Prostate gland (tissue), 2 donors: ENCODE measurements around the gene ZNRF3. TPM values are rescaled to one million over a fixed set of nuclear protein-coding genes. Genes with fewer than 3 reads are reported as not detected.

Source experiments
- DNase-seq: peaks from one replicate; pipeline ENCODE4 v3.0.0-alpha.2; 2019; ENCODE audit warnings: low spot score
- H3K27ac ChIP-seq, 2 donors: fragments of 200-600 bp; sonication (generic); 2 replicates each; pipeline ENCODE4 v1.5.1; 2017 to 2019
- H3K27me3 ChIP-seq: fragments of 200-600 bp; sonication (generic); replicated peaks from 2 replicates; pipeline ENCODE4 v1.5.1; 2019; ENCODE audit not compliant: insufficient read depth
- H3K36me3 ChIP-seq, 2 donors: fragments of 200-600 bp; sonication (generic); 1 replicate in 1 of 2; 2 replicates in 1 of 2; pipeline versions ENCODE4 v1.5.1 to v1.8.1; 2017 to 2019
- H3K4me1 ChIP-seq: fragments of 200-600 bp; sonication (generic); replicated peaks from 2 replicates; pipeline ENCODE4 v1.5.1; 2019
- H3K4me3 ChIP-seq, 2 donors: fragments of 200-600 bp; sonication (generic); 2 replicates each; pipeline ENCODE4 v1.5.1; 2017 to 2019
- H3K9me3 ChIP-seq: fragments of 200-600 bp; sonication (generic); 2 replicates; pipeline ENCODE4 v1.5.1; 2017
- CTCF ChIP-seq, 4 experiments: fragments of 200-600 bp in 2 of 4; fragments of 450-650 bp in 2 of 4; sonication (generic) in 2 of 4; IDR thresholded peaks; 1 replicate in 3 of 4; 2 replicates in 1 of 4; pipeline ENCODE4 v1.5.1; 2016 to 2019; ENCODE audit warnings: antibody characterized with exemption in 4 of 4, mild to moderate bottlenecking in 2 of 4, moderate library complexity in 2 of 4
- POLR2A ChIP-seq: fragments of 450-650 bp; IDR thresholded peaks from one replicate; pipeline ENCODE4 v1.6.1; 2016; ENCODE audit warnings: antibody characterized with exemption, mild to moderate bottlenecking
- POLR2AphosphoS5 ChIP-seq: sonication (generic); formaldehyde crosslinking; IDR thresholded peaks from one replicate; pipeline ENCODE4 v1.6.1; 2017; ENCODE audit warnings: antibody characterized with exemption
- whole genome bisulfite sequencing: methylation state at CpG from one replicate; pipeline ENCODE4 v1.1.5; 2018; 5-methylcytosine and 5-hydroxymethylcytosine counted together
- intact Hi-C: fragments of 100-400 bp; cut with DNase I; formaldehyde crosslinking; loops from one replicate; pipeline ENCODE4 v1.14.2; 2022
- total RNA-seq, 2 donors: library from RNA; depleted of rRNA; stranded (reverse); fragments of >200 nt; gene quantifications; one replicate each; pipeline ENCODE4 v1.1.0, GENCODE V29; 2016

The ZNRF3 gene
- total RNA-seq, 2 donors from 2014 or later = 38.5 to 46.1 TPM

GRCh38 chr22:28950617-28951411 is 67.4 kb downstream of the ZNRF3 start:
- intact Hi-C loops = loop anchor here (5.0 kb wide), 1 partner anchor 39 kb away; no protein-coding TSS in a partner anchor
- 56% methylated on average over 7 of the region's 7 CpGs for WGBS
- Histone ChIP-seq H3K4me1 (peaks cover 4% of the 10 kb centered on the region), H3K9me3 (no peaks in the 10 kb centered on the region), H3K27ac (peak overlapping the region in 1 of 2 donors; percentile 34), H3K27me3 (no peaks in the 10 kb centered on the region), H3K4me3 (no peak overlapping the region), H3K36me3 (no peaks in the 10 kb centered on the region)
- DNase-seq = no peak
- TF ChIP-seq POLR2AphosphoS5 (no peak), POLR2A (no peak), CTCF (IDR thresholded peaks at IDR 0.05) (no peak)

- no peaks in the 10 kb centered on the region for H3K36me3 ChIP-seq
- no peaks in the 10 kb centered on the region for H3K9me3 ChIP-seq
- WGBS = 67% methylated on average over 7 of the region's 7 CpGs
- H3K27ac ChIP-seq = peak overlapping the region in 1 of 2 donors; percentile 34
- TF ChIP-seq POLR2A (no peak), CTCF (IDR thresholded peaks at IDR 0.05) (no peak), POLR2AphosphoS5 (no peak)
- peaks cover 4% of the 10 kb centered on the region for H3K4me1 ChIP-seq
- no peak for DNase-seq
- no peaks in the 10 kb centered on the region for H3K27me3 ChIP-seq
- H3K4me3 ChIP-seq = no peak overlapping the region
- intact Hi-C loops = loop anchor here (5.0 kb wide), 1 partner anchor 39 kb away; no protein-coding TSS in a partner anchor
Observed at GRCh38 chr22:28951530-28951929, 68.2 kb downstream of the ZNRF3 start.

- DNase-seq = peak; percentile 81
- WGBS = 9% methylated on average over 8 of the region's 8 CpGs
- Histone ChIP-seq H3K9me3 (no peaks in the 10 kb centered on the region), H3K4me3 (no peak overlapping the region), H3K27ac (peak overlapping the region; percentile 10 to 34), H3K4me1 (peaks cover 4% of the 10 kb centered on the region), H3K36me3 (no peaks in the 10 kb centered on the region), H3K27me3 (no peaks in the 10 kb centered on the region)
- TF ChIP-seq CTCF (IDR thresholded peaks at IDR 0.05) = peak in 3 of 4 experiments; percentile 40 to 65 (median 46)
- TF ChIP-seq POLR2AphosphoS5 = peak; percentile 91
- no peak for TF ChIP-seq POLR2A
- intact Hi-C loops = loop anchor here (2.0 to 5.0 kb wide), 2 partner anchors 40 to 67 kb away; no protein-coding TSS in a partner anchor
Observed at GRCh38 chr22:28951969-28952521, 68.7 kb downstream of the ZNRF3 start.

GRCh38 chr22:28952857-28953256 is 69.5 kb downstream of the ZNRF3 start:
- H3K4me1 ChIP-seq = peaks cover 4% of the 10 kb centered on the region

More at GRCh38 chr22:28952857-28953256, 69.5 kb downstream of the ZNRF3 start:
- 28% methylated on average over 2 of the region's 2 CpGs for WGBS
- Histone ChIP-seq H3K36me3 (no peaks in the 10 kb centered on the region), H3K9me3 (no peaks in the 10 kb centered on the region), H3K27ac (peak overlapping the region; percentile 7 to 10), H3K27me3 (no peaks in the 10 kb centered on the region), H3K4me3 (no peak overlapping the region)
- DNase-seq = peak; percentile 33
- TF ChIP-seq POLR2A (no peak), CTCF (IDR thresholded peaks at IDR 0.05) (no peak), POLR2AphosphoS5 (peak; percentile 30)
- intact Hi-C loops = loop anchor here (1.0 to 5.0 kb wide), 3 partner anchors 41 to 79 kb away; no protein-coding TSS in a partner anchor
